Measurements from ENCODE around the gene PHEX.

The PHEX gene

GRCh38 chrX:22110729-22111494 lies 78.8 kb downstream of the PHEX start:
- no peak for DNase-seq

- DNase-seq = no peak
Measured at GRCh38 chrX:22116605-22117546, 84.8 kb downstream of the PHEX start.

- DNase-seq = no peak
Measured at GRCh38 chrX:22117633-22118032, 85.5 kb downstream of the PHEX start.

- no peak for DNase-seq
Measured at GRCh38 chrX:22118161-22118830, 86.2 kb downstream of the PHEX start.

- no peak for DNase-seq
Measured at GRCh38 chrX:22121161-22121560, 89.0 kb downstream of the PHEX start.

- DNase-seq = no peak
Measured at GRCh38 chrX:22122510-22122909, 90.4 kb downstream of the PHEX start.

- DNase-seq = no peak
Measured at GRCh38 chrX:22124098-22124497, 92.0 kb downstream of the PHEX start.

GRCh38 chrX:22125481-22125880 lies 93.4 kb downstream of the PHEX start:
- no peak for DNase-seq

- no peak for DNase-seq
Measured at GRCh38 chrX:22126327-22126726, 94.2 kb downstream of the PHEX start.

- DNase-seq = no peak
Measured at GRCh38 chrX:22128961-22129360, 96.8 kb downstream of the PHEX start.

- peak; percentile 38 for DNase-seq
Measured at GRCh38 chrX:22134681-22135080, 102.6 kb downstream of the PHEX start.

GRCh38 chrX:22135171-22135711 lies 103.1 kb downstream of the PHEX start:
- DNase-seq = peak; percentile 65

GRCh38 chrX:22135994-22136684 lies 104.0 kb downstream of the PHEX start:
- peak; percentile 57 for DNase-seq

GRCh38 chrX:22136711-22137110 lies 104.6 kb downstream of the PHEX start:
- no peak for DNase-seq

GRCh38 chrX:22139822-22140221 lies 107.7 kb downstream of the PHEX start:
- no peak for DNase-seq

GRCh38 chrX:22141047-22141730 lies 109.1 kb downstream of the PHEX start:
- no peak for DNase-seq

GRCh38 chrX:22147214-22147613 lies 115.1 kb downstream of the PHEX start:
- no peak for DNase-seq

GRCh38 chrX:22147942-22148341 lies 115.8 kb downstream of the PHEX start:
- DNase-seq = no peak

GRCh38 chrX:22148565-22148964 lies 116.4 kb downstream of the PHEX start:
- DNase-seq = no peak

GRCh38 chrX:22150371-22150770 lies 118.2 kb downstream of the PHEX start:
- DNase-seq = no peak

- DNase-seq = no peak
Measured at GRCh38 chrX:22155126-22155525, 123.0 kb downstream of the PHEX start.

GRCh38 chrX:22159071-22159470 lies 126.9 kb downstream of the PHEX start:
- DNase-seq = no peak

All from NCI-H1694 (cell line).